GM20000 (cell line): ENCODE measurements around the gene TCF25.

ENCODE experiments used
- DNase-seq: peaks from one replicate; pipeline ENCODE4 v3.0.0; 2012; ENCODE audit warnings: low spot score
- TF ChIP-seq, protein P1 (sequence below): IDR thresholded peaks from 2 replicates; pipeline ENCODE4 v1.5.1; 2012; ENCODE audit warnings: mild to moderate bottlenecking, control low read depth; ENCODE audit errors: extremely low read depth, missing control alignments

The TCF25 gene

DNA sequence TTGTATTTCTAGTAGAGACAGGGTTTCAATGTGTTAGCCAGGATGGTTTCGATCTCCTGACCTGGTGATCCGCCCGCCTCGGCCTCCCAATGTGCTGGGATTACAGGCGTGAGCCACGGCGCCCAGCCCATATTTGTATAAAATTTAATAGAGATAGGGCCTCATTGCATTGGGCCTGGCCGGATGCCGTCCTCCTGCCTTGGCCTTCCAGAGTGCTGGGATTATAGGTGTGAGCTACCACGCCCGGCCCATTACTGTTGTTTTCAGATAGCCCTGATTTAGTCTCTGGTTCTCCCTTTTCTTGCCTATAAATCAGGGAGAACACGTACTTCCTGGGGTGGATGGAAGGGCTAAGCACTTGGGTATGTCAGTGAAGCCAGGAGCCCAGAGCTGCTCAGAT, 78.7 kb downstream of the TCF25 start:
- TF ChIP-seq, protein P1, sequence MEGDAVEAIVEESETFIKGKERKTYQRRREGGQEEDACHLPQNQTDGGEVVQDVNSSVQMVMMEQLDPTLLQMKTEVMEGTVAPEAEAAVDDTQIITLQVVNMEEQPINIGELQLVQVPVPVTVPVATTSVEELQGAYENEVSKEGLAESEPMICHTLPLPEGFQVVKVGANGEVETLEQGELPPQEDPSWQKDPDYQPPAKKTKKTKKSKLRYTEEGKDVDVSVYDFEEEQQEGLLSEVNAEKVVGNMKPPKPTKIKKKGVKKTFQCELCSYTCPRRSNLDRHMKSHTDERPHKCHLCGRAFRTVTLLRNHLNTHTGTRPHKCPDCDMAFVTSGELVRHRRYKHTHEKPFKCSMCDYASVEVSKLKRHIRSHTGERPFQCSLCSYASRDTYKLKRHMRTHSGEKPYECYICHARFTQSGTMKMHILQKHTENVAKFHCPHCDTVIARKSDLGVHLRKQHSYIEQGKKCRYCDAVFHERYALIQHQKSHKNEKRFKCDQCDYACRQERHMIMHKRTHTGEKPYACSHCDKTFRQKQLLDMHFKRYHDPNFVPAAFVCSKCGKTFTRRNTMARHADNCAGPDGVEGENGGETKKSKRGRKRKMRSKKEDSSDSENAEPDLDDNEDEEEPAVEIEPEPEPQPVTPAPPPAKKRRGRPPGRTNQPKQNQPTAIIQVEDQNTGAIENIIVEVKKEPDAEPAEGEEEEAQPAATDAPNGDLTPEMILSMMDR: no peak
- DNase-seq: no peak

DNA sequence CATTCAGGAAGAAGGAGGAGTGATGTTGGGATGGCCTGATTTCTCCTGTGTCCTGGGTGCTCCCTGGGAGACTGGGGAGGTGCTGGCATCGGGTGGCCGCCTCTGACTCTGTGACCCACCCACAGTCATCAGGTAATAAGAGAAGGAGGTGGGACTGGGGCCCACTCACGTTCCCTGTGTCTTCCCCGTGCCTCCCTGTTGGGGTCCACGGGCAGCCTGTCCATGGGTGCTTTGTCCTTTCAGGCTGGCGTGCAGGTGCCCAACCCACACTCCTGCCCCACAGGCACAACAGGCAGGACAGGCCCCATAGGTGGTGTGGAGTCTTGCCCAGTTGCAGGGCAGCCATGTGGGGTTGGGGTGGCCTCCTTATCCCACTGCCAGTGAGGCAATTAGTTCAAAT, 79.2 kb downstream of the TCF25 start:
- TF ChIP-seq, protein P1: no peak
- no peak for DNase-seq

DNA sequence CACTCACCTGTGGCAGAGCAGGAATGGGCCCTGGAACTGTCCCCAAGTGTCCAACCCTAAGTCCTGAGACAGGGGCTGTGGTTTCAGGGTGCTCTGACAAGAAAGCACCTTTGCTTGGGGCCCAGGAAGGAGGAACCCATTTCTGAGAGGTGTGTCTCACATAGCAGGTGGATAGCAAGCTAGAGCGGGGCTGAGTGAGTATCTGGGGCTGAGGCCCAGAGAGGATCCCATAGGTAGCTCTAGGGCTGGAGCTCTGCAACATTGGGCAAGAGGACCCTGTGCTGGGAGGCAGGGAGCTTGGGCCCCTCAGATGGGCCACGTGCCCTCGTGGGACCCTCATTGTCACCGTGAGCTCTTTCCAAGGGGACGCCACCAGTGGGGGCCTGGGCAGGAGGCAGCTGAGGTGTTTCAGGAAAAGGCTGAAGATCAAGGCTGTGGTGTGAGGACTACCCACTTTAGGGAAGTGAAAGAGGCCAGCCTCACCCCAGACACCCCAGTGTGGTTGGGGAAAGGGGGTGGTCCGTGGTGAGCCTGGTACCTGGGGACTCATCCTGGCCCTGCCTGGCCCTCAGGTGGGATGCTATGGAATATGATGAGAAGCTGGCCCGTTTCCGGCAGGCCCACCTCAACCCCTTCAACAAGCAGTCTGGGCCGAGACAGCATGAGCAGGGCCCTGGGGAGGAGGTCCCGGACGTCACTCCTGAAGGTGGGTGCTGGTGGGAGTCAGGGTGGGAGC, 80.4 kb downstream of the TCF25 start:
- TF ChIP-seq, protein P1: no peak
- peak; percentile 79 for DNase-seq

DNA sequence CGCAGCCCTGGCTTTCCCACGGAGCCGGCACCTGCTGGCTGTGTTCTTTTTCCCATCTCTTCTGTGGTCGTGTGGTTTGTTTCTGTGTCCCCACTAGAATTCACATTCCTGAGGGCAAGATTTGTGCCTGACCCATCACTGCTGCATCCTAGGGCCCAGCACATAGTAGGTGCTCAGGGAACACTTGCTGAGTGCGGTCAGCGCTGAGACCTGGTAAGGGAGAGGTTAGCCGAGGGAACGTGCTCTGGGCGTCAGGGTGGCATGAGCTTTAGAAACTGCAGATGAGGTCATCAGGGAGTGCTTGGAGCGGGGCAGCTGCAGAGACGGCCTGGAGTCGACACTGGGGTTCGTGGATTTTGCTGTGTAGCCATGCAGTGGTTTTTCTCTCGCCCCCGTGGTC, 81.1 kb downstream of the TCF25 start:
- TF ChIP-seq, protein P1: no peak
- DNase-seq: no peak

DNA sequence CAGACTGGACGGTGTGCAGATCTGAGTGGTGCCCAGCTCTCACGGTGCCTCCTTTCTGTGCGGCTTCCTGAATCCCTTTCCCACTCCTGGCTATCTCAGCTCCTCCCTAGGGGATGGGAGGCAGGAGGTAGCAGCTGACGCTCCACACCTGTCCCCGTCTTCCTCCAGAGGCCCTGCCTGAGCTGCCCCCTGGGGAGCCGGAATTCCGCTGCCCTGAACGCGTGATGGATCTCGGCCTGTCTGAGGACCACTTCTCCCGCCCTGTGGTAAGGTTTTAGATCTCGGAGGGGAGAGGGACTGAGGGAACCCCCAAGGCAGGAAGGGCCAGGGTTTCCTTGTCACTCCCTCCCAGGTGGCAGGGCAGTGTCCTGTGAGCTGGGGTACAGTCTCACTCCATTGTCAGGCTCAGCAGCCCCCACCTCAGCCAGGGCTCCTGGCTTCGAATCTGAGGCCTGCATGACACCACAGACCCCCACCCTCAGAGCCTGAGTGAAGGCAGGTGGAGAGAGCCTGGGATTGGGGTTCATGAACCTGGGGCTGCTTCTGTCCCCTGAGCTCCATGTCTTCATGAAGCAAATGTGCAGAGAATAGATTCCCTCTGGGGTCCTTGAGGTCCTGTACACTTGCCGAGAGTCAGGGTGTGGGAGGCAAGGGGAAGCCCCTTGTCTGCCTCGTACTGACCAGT, 81.8 kb downstream of the TCF25 start:
- TF ChIP-seq, protein P1: no peak
- no peak for DNase-seq

DNA sequence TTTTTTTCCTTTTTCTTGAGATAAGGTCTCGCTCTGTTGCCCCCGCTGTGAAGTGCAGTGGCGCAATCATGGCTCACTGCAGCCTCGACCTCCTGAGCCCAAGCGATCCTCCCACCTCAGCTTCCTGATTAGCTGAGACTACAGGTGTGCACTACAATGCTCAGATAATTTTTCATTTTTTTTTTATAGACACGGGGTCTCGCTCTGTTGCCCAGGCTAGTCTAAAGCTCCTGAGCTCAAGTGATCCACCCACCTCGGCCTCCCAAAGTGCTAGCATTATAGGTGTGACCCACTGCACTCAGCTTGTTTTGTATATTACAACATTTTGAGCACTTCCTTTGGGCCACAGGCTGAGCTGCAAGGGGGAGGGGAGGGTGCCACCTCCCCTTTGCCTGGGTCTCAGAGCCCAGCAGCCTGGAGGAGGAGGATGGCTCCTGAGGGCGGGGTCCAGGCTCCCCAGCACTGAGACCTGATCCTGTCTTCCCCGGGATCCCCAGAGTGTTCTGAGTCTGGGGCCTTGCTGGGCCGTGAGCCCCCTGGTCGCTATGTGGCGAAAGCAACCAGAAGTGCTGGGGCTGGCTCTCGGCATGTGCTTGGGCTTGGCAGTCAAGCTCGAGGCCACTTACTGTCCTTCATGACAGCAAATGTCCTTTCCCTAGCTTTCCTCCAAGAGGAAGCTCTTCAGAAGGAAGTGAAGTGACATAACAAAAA, 83.3 kb downstream of the TCF25 start:
- TF ChIP-seq, protein P1: no peak
- no peak for DNase-seq
